ENCODE data around the gene CCDC85B. TPM values are rescaled to one million over a fixed set of nuclear protein-coding genes. Genes with fewer than 3 reads are reported as not detected.

CCDC85B gene
- total and polyA plus RNA-seq, 8 donors: 7.0 to 68.9 (median 29.7) TPM

GRCh38 chr11:65917434-65918210 lies 27.1 kb downstream of the CCDC85B start:
- intact Hi-C loops (cut with DNase I; ENCODE audit: low total_unique reads): no loop called here
- Histone ChIP-seq H3K9me3 (no peaks in the 10 kb centered on the region), H3K4me1 (peaks cover 48 to 60% (median 56%) of the 10 kb centered on the region in 4 donors), H3K4me3 (peak overlapping the region; percentile 80 to 98 (median 95)), H3K27me3 (no peaks in the 10 kb centered on the region), H3K36me3 (peaks cover 3 to 26% (median 17%) of the 10 kb centered on the region in 4 donors), H3K27ac (peak overlapping the region; percentile 85 to 98 (median 97))
- no peak for TF ChIP-seq CTCF (IDR thresholded peaks at IDR 0.05)
- TF ChIP-seq EP300 (IDR thresholded peaks at IDR 0.05): no peak
- no peak for TF ChIP-seq POLR2AphosphoS5 (IDR thresholded peaks at IDR 0.05)
- TF ChIP-seq POLR2A (IDR thresholded peaks at IDR 0.05): no peak
- no peak for DNase-seq
- WGBS, 5 donors: 69 to 81% (median 78%) methylated on average over 25 to 35 of the region's 35 CpGs

- no peaks in the 10 kb centered on the region for H3K9me3 ChIP-seq
- peak within 1 kb of the TSS; percentile 89 to 98 (median 97) for H3K27ac ChIP-seq
- peak within 1 kb of the TSS; percentile 94 to 98 (median 96) for H3K4me3 ChIP-seq
- TF ChIP-seq POLR2AphosphoS5 (IDR thresholded peaks at IDR 0.05) (peak in 2 of 3 donors; percentile 12 to 64), EP300 (IDR thresholded peaks at IDR 0.05) (no peak)
- intact Hi-C loops (cut with DNase I; ENCODE audit: low total_unique reads): no loop called here
- peaks cover 48 to 58% (median 55%) of the 10 kb centered on the region in 4 donors for H3K4me1 ChIP-seq
- DNase-seq: peak in 1 of 2 donors; percentile 33
- WGBS, 5 donors: 4 to 33% (median 6%) methylated on average over 6 to 77 of the region's 77 CpGs
- H3K36me3 ChIP-seq: peaks cover 11 to 34% (median 26%) of the 10 kb centered on the region in 4 donors
- H3K27me3 ChIP-seq: no peaks in the 10 kb centered on the region
Measured at GRCh38 chr11:65918211-65919140, 28.0 kb downstream of the CCDC85B start, which contains the start of gene C11orf68. C11orf68 (minus strand) TSS chr11:65919062; CDS start chr11:65919031, 31 bp downstream.

GRCh38 chr11:65919141-65919572 lies 28.7 kb downstream of the CCDC85B start, which contains the start of gene DRAP1:
DRAP1 (plus strand) TSS chr11:65919426; CDS start chr11:65919502, 76 bp downstream.
- intact Hi-C loops (cut with DNase I; ENCODE audit: low total_unique reads): no loop called here
- DNase-seq: peak; percentile 99 to 100
- Histone ChIP-seq H3K4me1 (peaks cover 48 to 58% (median 55%) of the 10 kb centered on the region in 4 donors), H3K9me3 (no peaks in the 10 kb centered on the region), H3K4me3 (peak within 1 kb of the TSS; percentile 94 to 98 (median 96)), H3K27me3 (no peaks in the 10 kb centered on the region), H3K36me3 (peaks cover 11 to 37% (median 29%) of the 10 kb centered on the region in 4 donors), H3K27ac (peak within 1 kb of the TSS; percentile 89 to 98 (median 97))
- 0 to 3% (median 1%) methylated on average over 3 to 59 of the region's 59 CpGs for WGBS, 5 donors
- TF ChIP-seq POLR2AphosphoS5 (IDR thresholded peaks at IDR 0.05) (peak in 2 of 3 donors; percentile 58 to 89), CTCF (IDR thresholded peaks at IDR 0.05) (no peak)

DNA sequence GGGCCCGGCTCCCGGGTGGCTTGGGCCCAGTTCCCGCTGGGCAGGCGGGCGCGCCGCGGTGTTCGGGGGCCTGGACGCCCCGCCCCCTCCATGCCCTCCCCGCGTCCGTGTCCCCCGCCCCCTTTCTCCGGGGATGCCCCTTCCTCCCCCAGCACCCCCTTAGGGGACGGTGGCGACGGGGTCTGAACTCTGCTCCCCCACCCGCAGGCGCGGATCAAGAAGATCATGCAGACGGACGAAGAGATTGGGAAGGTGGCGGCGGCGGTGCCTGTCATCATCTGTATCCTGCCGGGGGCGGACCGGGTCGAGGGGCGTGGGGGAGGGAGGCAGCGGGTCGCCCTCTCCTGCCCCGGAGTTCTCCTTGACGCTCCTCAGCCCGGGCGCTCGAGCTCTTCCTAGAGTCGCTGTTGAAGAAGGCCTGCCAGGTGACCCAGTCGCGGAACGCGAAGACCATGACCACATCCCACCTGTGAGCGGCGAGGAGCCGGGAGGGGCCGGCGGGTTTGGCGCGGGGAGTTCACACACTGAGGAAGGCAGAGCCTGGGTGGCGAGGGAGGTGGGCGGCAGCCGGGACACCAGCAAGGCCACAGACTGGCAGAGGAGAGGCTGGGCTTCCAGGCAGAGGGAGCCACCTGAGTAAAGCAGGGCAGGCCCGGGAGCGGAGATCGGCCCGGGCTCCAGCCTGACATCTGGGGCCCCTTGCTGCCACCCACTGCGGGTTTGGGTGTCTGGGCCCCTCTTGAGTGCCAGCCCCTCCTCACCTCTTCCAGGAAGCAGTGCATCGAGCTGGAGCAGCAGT lies 29.3 kb downstream of the CCDC85B start:
- Histone ChIP-seq H3K27ac (peak overlapping the region; percentile 89 to 98 (median 97)), H3K27me3 (no peaks in the 10 kb centered on the region), H3K4me3 (peak overlapping the region; percentile 82 to 98 (median 95)), H3K9me3 (no peaks in the 10 kb centered on the region), H3K4me1 (peaks cover 46 to 58% (median 53%) of the 10 kb centered on the region in 4 donors), H3K36me3 (peaks cover 11 to 43% (median 30%) of the 10 kb centered on the region in 4 donors)
- intact Hi-C loops (cut with DNase I; ENCODE audit: low total_unique reads): no loop called here
- TF ChIP-seq POLR2A (IDR thresholded peaks at IDR 0.05): no peak
- no peak for TF ChIP-seq CTCF (IDR thresholded peaks at IDR 0.05)
- no peak for TF ChIP-seq POLR2AphosphoS5 (IDR thresholded peaks at IDR 0.05)
- TF ChIP-seq EP300 (IDR thresholded peaks at IDR 0.05): no peak
- DNase-seq: peak; percentile 40 to 73
- 0 to 1% (median 0%) methylated on average over 22 to 60 of the region's 60 CpGs for WGBS, 5 donors
